ENCODE measurements around the gene CYP11A1.

DNA sequence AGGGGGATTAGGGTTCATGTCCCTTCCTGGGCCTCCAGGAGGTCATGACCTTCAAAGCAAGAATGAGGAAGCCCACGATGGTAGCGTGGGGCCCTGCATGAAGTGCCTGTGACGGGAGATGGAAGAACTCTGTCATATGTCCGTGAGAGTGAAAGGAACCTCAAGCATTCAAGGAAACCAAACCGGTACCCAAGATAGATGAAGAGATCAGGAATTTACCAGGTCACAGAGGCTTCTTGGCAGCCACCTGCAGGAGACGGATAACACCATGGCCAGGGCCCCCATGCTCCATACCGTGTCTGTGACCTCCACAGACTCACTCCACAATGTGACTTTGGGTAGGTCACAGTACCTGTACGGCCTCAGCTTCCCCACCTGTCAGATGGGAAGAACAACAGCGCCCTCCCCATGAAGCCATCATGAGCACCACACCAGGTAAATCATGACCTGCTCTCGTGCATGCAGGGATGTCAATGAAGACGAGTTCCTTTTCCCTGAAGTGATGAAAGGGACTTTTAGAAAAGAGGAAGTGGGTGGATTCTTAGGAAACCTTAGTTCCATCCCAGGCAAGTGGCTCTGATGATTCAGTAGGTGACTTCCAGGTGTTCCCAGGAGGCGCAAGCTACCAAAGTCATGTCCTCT is 23.3 kb upstream of the CYP11A1 start:
- TF ChIP-seq, protein P1, sequence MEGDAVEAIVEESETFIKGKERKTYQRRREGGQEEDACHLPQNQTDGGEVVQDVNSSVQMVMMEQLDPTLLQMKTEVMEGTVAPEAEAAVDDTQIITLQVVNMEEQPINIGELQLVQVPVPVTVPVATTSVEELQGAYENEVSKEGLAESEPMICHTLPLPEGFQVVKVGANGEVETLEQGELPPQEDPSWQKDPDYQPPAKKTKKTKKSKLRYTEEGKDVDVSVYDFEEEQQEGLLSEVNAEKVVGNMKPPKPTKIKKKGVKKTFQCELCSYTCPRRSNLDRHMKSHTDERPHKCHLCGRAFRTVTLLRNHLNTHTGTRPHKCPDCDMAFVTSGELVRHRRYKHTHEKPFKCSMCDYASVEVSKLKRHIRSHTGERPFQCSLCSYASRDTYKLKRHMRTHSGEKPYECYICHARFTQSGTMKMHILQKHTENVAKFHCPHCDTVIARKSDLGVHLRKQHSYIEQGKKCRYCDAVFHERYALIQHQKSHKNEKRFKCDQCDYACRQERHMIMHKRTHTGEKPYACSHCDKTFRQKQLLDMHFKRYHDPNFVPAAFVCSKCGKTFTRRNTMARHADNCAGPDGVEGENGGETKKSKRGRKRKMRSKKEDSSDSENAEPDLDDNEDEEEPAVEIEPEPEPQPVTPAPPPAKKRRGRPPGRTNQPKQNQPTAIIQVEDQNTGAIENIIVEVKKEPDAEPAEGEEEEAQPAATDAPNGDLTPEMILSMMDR (IDR thresholded peaks at IDR 0.05; ENCODE audit: insufficient read depth, low read depth, low read length): no peak
- TF ChIP-seq EZH2 (IDR thresholded peaks at IDR 0.05; ENCODE audit: insufficient read depth, low read length): no peak
